C4-2B (cell line): ENCODE data around the gene CCDC77.

ENCODE experiments used
- ZFX ChIP-seq: fragments of 450-650 bp; IDR thresholded peaks from 2 replicates; pipeline ENCODE4 v1.6.1; 2017
- TF ChIP-seq, protein P1 (sequence below): fragments of 450-650 bp; conservative IDR thresholded peaks from 2 replicates; pipeline ENCODE4 v1.5.1; 2017; ENCODE audit warnings: mild to moderate bottlenecking

- TF ChIP-seq, protein P1, sequence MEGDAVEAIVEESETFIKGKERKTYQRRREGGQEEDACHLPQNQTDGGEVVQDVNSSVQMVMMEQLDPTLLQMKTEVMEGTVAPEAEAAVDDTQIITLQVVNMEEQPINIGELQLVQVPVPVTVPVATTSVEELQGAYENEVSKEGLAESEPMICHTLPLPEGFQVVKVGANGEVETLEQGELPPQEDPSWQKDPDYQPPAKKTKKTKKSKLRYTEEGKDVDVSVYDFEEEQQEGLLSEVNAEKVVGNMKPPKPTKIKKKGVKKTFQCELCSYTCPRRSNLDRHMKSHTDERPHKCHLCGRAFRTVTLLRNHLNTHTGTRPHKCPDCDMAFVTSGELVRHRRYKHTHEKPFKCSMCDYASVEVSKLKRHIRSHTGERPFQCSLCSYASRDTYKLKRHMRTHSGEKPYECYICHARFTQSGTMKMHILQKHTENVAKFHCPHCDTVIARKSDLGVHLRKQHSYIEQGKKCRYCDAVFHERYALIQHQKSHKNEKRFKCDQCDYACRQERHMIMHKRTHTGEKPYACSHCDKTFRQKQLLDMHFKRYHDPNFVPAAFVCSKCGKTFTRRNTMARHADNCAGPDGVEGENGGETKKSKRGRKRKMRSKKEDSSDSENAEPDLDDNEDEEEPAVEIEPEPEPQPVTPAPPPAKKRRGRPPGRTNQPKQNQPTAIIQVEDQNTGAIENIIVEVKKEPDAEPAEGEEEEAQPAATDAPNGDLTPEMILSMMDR: no peak
- no peak for TF ChIP-seq ZFX
These were observed 63.2 kb downstream of the CCDC77 start for GRCh38 chr12:464484-465267.
